Measurements from ENCODE around the gene SLC22A5. TPM values are rescaled to one million over a fixed set of nuclear protein-coding genes. Genes with fewer than 3 reads are reported as not detected.
A peak's percentile ranks its signal among the peaks of the same experiment; 100 is the strongest.

The SLC22A5 gene
- total and polyA plus RNA-seq, 7 donors, result 26.6 to 145 (median 60.6) TPM

- peaks cover 10% of the 10 kb centered on the region for H3K4me1 ChIP-seq
- H3K36me3 ChIP-seq (ENCODE audit: insufficient read depth in 1 of 2, low read depth in 1 of 2), result no peaks in the 10 kb centered on the region
- no peak overlapping the region for H3K4me3 ChIP-seq
- no peak for ATAC-seq
- TF ChIP-seq CTCF (IDR thresholded peaks at IDR 0.05), result no peak
- no peak overlapping the region for H3K27ac ChIP-seq
- DNase-seq, result no peak
- intact Hi-C loops (cut with DNase I), result no loop called here
- H3K27me3 ChIP-seq (ENCODE audit: insufficient read depth in 3 of 3, low read length in 2 of 3), result no peaks in the 10 kb centered on the region
- H3K9me3 ChIP-seq, result no peaks in the 10 kb centered on the region
- 89 to 93% (median 89%) methylated on average over 1 of the region's 1 CpG for WGBS, 3 donors
Measured at GRCh38 chr5:132405646-132406045, 36.1 kb downstream of the SLC22A5 start.

DNA sequence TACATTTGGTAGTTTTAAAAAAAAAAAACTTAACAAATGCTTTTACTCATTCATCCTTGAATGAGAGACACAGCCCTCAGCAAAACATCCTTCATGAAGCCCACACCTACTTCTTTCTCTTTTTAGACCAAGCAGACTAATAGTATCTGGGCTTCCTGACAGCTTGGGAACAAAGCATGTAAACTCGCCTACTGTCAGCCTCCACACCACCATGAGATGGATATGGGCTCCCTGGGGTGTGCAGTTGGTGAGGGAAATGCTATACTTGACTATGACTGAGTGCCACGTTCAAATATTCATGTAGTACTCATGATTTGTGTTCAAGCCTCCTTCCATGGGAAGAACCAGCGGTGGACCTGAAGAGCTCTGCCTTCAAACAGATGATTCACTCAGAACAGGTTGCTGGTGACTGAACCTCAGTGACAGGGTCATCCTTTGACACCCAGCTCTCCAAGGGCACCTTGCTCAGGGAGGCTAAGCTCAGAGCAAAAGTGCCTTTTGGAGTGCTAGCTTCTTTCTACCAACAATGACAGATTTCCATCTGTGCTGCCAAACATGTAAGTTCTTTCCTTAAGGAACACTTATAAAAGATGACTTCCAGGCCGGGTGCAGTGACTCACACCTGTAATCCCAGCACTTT is 36.8 kb downstream of the SLC22A5 start:
- no peaks in the 10 kb centered on the region for H3K9me3 ChIP-seq
- no peak for TF ChIP-seq CTCF (IDR thresholded peaks at IDR 0.05)
- no peak overlapping the region for H3K4me3 ChIP-seq
- peaks cover 10% of the 10 kb centered on the region for H3K4me1 ChIP-seq
- no peaks in the 10 kb centered on the region for H3K27me3 ChIP-seq (ENCODE audit: insufficient read depth in 3 of 3, low read length in 2 of 3)
- H3K36me3 ChIP-seq (ENCODE audit: insufficient read depth in 1 of 2, low read depth in 1 of 2), result no peaks in the 10 kb centered on the region
- DNase-seq, result no peak
- intact Hi-C loops (cut with DNase I), result no loop called here
- ATAC-seq, result no peak
- 84 to 88% (median 86%) methylated on average over 4 of the region's 4 CpGs for WGBS, 3 donors
- no peak overlapping the region for H3K27ac ChIP-seq

GRCh38 chr5:132407970-132408369 is 38.5 kb downstream of the SLC22A5 start:
- no peak for TF ChIP-seq CTCF (IDR thresholded peaks at IDR 0.05)
- Histone ChIP-seq H3K36me3 (ENCODE audit: insufficient read depth in 1 of 2, low read depth in 1 of 2) (no peaks in the 10 kb centered on the region), H3K27ac (no peak overlapping the region), H3K4me3 (no peak overlapping the region), H3K27me3 (ENCODE audit: insufficient read depth in 3 of 3, low read length in 2 of 3) (no peaks in the 10 kb centered on the region), H3K9me3 (no peaks in the 10 kb centered on the region), H3K4me1 (peaks cover 27% of the 10 kb centered on the region)
- 77 to 84% (median 77%) methylated on average over 3 of the region's 3 CpGs for WGBS, 3 donors
- ATAC-seq (no peak), DNase-seq (no peak)
- intact Hi-C loops (cut with DNase I), result no loop called here

- no peak overlapping the region for H3K4me3 ChIP-seq
- peaks cover 32% of the 10 kb centered on the region for H3K4me1 ChIP-seq
- no peaks in the 10 kb centered on the region for H3K27me3 ChIP-seq (ENCODE audit: insufficient read depth in 3 of 3, low read length in 2 of 3)
- H3K9me3 ChIP-seq, result no peaks in the 10 kb centered on the region
- WGBS, 3 donors, result 75 to 85% (median 83%) methylated on average over 6 of the region's 6 CpGs
- intact Hi-C loops (cut with DNase I), result no loop called here
- H3K36me3 ChIP-seq (ENCODE audit: insufficient read depth in 1 of 2, low read depth in 1 of 2), result no peaks in the 10 kb centered on the region
- DNase-seq (no peak), ATAC-seq (no peak)
- no peak for TF ChIP-seq CTCF (IDR thresholded peaks at IDR 0.05)
- H3K27ac ChIP-seq, result peak overlapping the region; percentile 96
Measured at GRCh38 chr5:132408456-132408855, 38.9 kb downstream of the SLC22A5 start.

DNA sequence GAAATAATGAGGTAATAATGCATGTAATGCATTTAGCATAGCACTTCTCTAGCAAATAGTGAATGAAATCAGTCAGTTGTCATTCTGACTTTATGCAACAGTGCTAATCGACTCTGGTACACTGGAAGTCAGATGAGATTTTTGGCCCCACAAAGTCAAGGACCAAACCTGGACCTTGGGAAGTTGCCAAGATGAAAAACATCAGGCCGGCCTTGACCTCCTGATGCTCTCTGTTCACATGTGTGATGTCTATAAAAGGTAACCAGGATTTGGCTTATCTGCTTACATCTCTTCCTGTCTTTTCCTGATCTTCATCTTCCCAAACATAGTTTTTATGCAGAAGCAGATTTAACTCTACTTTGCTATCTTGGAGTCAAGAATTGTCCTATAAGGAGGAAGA is 39.5 kb downstream of the SLC22A5 start:
- 46 to 64% (median 55%) methylated on average over 2 of the region's 2 CpGs for WGBS, 3 donors
- Histone ChIP-seq H3K9me3 (no peaks in the 10 kb centered on the region), H3K4me1 (peaks cover 36% of the 10 kb centered on the region), H3K4me3 (no peak overlapping the region), H3K36me3 (ENCODE audit: insufficient read depth in 1 of 2, low read depth in 1 of 2) (no peaks in the 10 kb centered on the region), H3K27me3 (ENCODE audit: insufficient read depth in 3 of 3, low read length in 2 of 3) (no peaks in the 10 kb centered on the region), H3K27ac (peak overlapping the region; percentile 96)
- ATAC-seq (no peak), DNase-seq (no peak)
- no peak for TF ChIP-seq CTCF (IDR thresholded peaks at IDR 0.05)
- intact Hi-C loops (cut with DNase I), result no loop called here

Data from psoas muscle (tissue), 8 donors.